Measurements from ENCODE around the gene KRTAP1-1.
"Not testable (repeated sequence)": the region's sequence is repeated elsewhere in the genome, so short reads cannot be mapped to it uniquely, and the experiment has no call there.

The KRTAP1-1 gene

GRCh38 chr17:41048441-41048840 lies 7.2 kb upstream of the KRTAP1-1 start:
- no peak for TF ChIP-seq TAF1 (IDR thresholded peaks at IDR 0.05; ENCODE audit: borderline replicate concordance, low read depth, low read length)
- TF ChIP-seq POLR2AphosphoS5 (IDR thresholded peaks at IDR 0.05; ENCODE audit: low read depth, low read length): no peak
- TF ChIP-seq POLR2A (IDR thresholded peaks at IDR 0.05; ENCODE audit: low read depth, low read length): no peak
- FAIRE-seq (no peak), DNase-seq (ENCODE audit: insufficient read length) (no peak)

DNA sequence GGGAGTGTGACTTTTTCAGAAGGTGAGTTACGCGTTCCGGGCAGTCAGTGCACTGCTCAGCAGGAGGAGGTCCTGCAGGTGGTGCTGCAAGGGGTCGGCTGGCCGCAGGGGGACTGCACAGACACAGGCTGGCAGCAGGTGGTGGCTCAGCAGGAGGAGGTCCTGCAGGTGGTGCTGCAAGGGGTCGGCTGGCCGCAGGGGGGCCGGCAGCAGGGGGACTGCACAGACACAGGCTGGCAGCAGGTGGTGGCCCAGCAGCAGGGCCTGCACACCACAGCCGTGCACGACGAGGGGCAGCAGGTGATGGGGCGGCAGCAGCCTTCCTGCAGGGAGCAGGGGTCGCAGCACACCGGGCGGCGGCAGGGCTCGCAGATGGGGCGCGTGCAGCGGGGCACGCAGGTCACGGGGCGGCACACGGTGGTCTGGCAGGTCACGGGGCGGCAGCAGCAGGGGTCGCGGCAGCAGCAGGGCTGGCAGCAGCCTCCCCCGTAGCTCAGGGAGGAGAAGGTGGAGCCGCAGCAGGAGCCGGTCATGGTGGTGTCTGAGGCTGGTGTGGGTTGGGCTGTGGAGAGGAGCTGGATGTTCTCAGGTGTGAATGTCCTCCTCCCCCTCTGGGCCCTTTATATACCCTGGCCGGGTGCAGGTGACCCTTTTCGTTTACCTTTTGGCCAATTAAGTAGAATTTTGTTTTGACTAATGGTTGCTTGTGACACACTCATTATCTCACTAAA lies 5.7 kb upstream of the KRTAP1-1 start, which contains the start of gene KRTAP2-1:
Gene KRTAP2-1 (minus strand): TSS at position 582 of the 731 bp plus-strand sequence. CDS start 49 bp downstream, at position 533.
- FAIRE-seq; DNase-seq (ENCODE audit: insufficient read length): not testable (repeated sequence)

DNA sequence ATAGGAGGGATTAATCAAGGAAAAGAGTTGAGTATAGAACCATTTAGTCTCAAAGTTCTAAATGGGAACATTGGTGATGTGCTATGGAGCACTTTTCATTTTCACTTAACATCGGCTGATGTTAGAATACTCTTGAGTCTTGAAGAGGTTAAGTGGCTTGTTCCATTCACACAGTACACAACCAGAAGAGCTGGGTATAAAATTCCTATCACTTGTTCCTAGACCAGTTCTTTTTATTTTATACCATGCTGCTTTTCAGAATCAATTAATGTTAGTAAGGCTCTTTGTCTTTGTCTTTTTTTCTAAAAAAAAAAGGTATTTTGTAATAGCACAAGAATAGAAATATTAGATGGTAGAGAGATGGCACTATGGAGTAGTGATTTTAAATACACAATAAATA lies 1.7 kb upstream of the KRTAP1-1 start:
- DNase-seq (ENCODE audit: insufficient read length) (no peak), FAIRE-seq (no peak)
- TF ChIP-seq TAF1 (IDR thresholded peaks at IDR 0.05; ENCODE audit: borderline replicate concordance, low read depth, low read length): no peak
- TF ChIP-seq POLR2AphosphoS5 (IDR thresholded peaks at IDR 0.05; ENCODE audit: low read depth, low read length): no peak
- no peak for TF ChIP-seq POLR2A (IDR thresholded peaks at IDR 0.05; ENCODE audit: low read depth, low read length)

DNA sequence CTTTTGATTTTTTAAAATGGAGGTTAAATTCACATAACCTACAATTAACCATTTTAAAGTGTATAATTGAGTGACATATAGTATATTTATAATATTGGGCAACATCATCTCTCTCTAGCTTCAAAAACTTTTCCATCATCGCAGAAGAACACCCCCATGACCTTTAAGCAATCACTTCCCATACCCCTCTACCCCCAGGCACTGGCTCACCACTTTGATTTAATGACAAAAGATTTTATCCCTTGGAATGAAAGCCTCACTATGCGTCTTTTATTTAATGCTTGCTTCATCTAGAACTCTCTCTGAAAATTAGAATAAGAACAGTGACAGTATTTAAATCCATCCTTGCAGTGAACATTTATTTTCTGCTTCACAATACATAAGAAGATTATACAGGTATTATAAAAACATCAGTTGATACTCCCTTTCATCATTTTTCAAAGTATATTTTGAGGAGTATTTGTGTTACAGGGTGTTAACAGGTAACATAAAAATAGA lies 3.3 kb downstream of the KRTAP1-1 start:
- FAIRE-seq (no peak), DNase-seq (ENCODE audit: insufficient read length) (no peak)
- no peak for TF ChIP-seq POLR2AphosphoS5 (IDR thresholded peaks at IDR 0.05; ENCODE audit: low read depth, low read length)
- no peak for TF ChIP-seq TAF1 (IDR thresholded peaks at IDR 0.05; ENCODE audit: borderline replicate concordance, low read depth, low read length)
- no peak for TF ChIP-seq POLR2A (IDR thresholded peaks at IDR 0.05; ENCODE audit: low read depth, low read length)

GRCh38 chr17:41034346-41034935 lies 6.8 kb downstream of the KRTAP1-1 start, which contains the start of gene KRTAP1-3:
TSS of gene KRTAP1-3 (minus strand) at chr17:41034874. CDS start at chr17:41034821, 53 bp downstream.
- FAIRE-seq; DNase-seq (ENCODE audit: insufficient read length): not testable (repeated sequence)

GRCh38 chr17:41029633-41030245 lies 11.5 kb downstream of the KRTAP1-1 start, which contains the start of gene KRTAP1-4:
TSS of gene KRTAP1-4 (minus strand) at chr17:41030195. CDS start at chr17:41030078, 117 bp downstream.
- DNase-seq (ENCODE audit: insufficient read length): no peak
- TF ChIP-seq POLR2A (IDR thresholded peaks at IDR 0.05; ENCODE audit: low read depth, low read length) (no peak), POLR2AphosphoS5 (IDR thresholded peaks at IDR 0.05; ENCODE audit: low read depth, low read length) (no peak), TAF1 (IDR thresholded peaks at IDR 0.05; ENCODE audit: borderline replicate concordance, low read depth, low read length) (no peak)
- no peak for FAIRE-seq

- TF ChIP-seq POLR2AphosphoS5 (IDR thresholded peaks at IDR 0.05; ENCODE audit: low read depth, low read length): no peak
- no peak for TF ChIP-seq TAF1 (IDR thresholded peaks at IDR 0.05; ENCODE audit: borderline replicate concordance, low read depth, low read length)
- no peak for TF ChIP-seq POLR2A (IDR thresholded peaks at IDR 0.05; ENCODE audit: low read depth, low read length)
- FAIRE-seq: no peak
- no peak for DNase-seq (ENCODE audit: insufficient read length)
These were observed 14.4 kb downstream of the KRTAP1-1 start, which contains the start of gene KRTAP1-5 for GRCh38 chr17:41026715-41027471. TSS of gene KRTAP1-5 (minus strand) at chr17:41027208. CDS start at chr17:41027155, 53 bp downstream.

GRCh38 chr17:41024697-41025096 lies 16.6 kb downstream of the KRTAP1-1 start:
- FAIRE-seq: no peak
- no peak for DNase-seq (ENCODE audit: insufficient read length)
- no peak for TF ChIP-seq POLR2AphosphoS5 (IDR thresholded peaks at IDR 0.05; ENCODE audit: low read depth, low read length)
- no peak for TF ChIP-seq POLR2A (IDR thresholded peaks at IDR 0.05; ENCODE audit: low read depth, low read length)
- no peak for TF ChIP-seq TAF1 (IDR thresholded peaks at IDR 0.05; ENCODE audit: borderline replicate concordance, low read depth, low read length)

GRCh38 chr17:41020336-41020735 lies 20.9 kb downstream of the KRTAP1-1 start:
- DNase-seq (ENCODE audit: insufficient read length) (no peak), FAIRE-seq (no peak)

GRCh38 chr17:41019415-41019814 lies 21.8 kb downstream of the KRTAP1-1 start:
- TF ChIP-seq POLR2AphosphoS5 (IDR thresholded peaks at IDR 0.05; ENCODE audit: low read depth, low read length) (no peak), POLR2A (IDR thresholded peaks at IDR 0.05; ENCODE audit: low read depth, low read length) (no peak), TAF1 (IDR thresholded peaks at IDR 0.05; ENCODE audit: borderline replicate concordance, low read depth, low read length) (no peak)
- FAIRE-seq (no peak), DNase-seq (ENCODE audit: insufficient read length) (no peak)

More at GRCh38 chr17:41020336-41020735, 20.9 kb downstream of the KRTAP1-1 start:
- TF ChIP-seq POLR2A (IDR thresholded peaks at IDR 0.05; ENCODE audit: low read depth, low read length) (no peak), POLR2AphosphoS5 (IDR thresholded peaks at IDR 0.05; ENCODE audit: low read depth, low read length) (no peak), TAF1 (IDR thresholded peaks at IDR 0.05; ENCODE audit: borderline replicate concordance, low read depth, low read length) (no peak)

DNA sequence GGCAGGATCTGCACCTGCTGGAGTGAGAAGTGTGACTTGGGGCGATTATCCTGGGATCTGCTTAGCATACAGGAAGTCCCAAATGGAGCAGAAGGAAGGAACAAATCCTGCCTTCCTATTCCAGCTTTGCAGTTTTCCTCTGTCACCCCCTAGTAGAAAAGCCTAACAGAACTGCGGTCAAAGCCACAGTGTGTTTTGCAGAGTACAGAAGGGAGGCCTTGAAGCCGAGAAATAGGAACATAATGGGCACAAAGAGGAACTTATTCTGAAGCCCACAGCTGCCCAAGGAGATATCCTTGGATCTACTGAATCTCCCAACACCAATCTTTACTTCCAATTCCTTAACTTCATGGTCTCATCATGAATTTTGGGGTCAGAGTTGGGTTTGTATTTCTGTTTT lies 22.7 kb downstream of the KRTAP1-1 start:
- DNase-seq (ENCODE audit: insufficient read length) (no peak), FAIRE-seq (no peak)
- TF ChIP-seq POLR2AphosphoS5 (IDR thresholded peaks at IDR 0.05; ENCODE audit: low read depth, low read length) (no peak), POLR2A (IDR thresholded peaks at IDR 0.05; ENCODE audit: low read depth, low read length) (no peak), TAF1 (IDR thresholded peaks at IDR 0.05; ENCODE audit: borderline replicate concordance, low read depth, low read length) (no peak)

Measured in GM12892 (cell line).